Mucosa of rectum (tissue), 2 donors: ENCODE data around the gene KCNK16.
A peak's percentile ranks its signal among the peaks of the same experiment; 100 is the strongest.
"Not testable (repeated sequence)": the region's sequence is repeated elsewhere in the genome, so short reads cannot be mapped to it uniquely, and the experiment has no call there.

Experiments
- H3K27ac ChIP-seq, 2 donors: one replicate each; pipeline ENCODE4 v1.7.0; 2013; ENCODE audit warnings: inconsistent platforms in 2 of 2, low read depth in 2 of 2, low read length in 2 of 2
- H3K27me3 ChIP-seq, 2 donors: one replicate each; pipeline ENCODE4 v1.7.0; 2013; ENCODE audit warnings: low read length in 2 of 2; ENCODE audit not compliant: control insufficient read depth in 2 of 2, insufficient read depth in 2 of 2
- H3K36me3 ChIP-seq, 2 donors: one replicate each; pipeline ENCODE4 v1.7.0; 2013; ENCODE audit warnings: low read length in 2 of 2; ENCODE audit not compliant: control insufficient read depth in 2 of 2, insufficient read depth in 2 of 2
- H3K4me1 ChIP-seq, 2 donors: one replicate each; pipeline ENCODE4 v1.7.0; 2013; ENCODE audit warnings: low read length in 2 of 2, mild to moderate bottlenecking in 1 of 2; ENCODE audit not compliant: control insufficient read depth in 2 of 2, insufficient read depth in 2 of 2
- H3K4me3 ChIP-seq, 2 donors: one replicate each; pipeline ENCODE4 v1.7.0; 2013; ENCODE audit warnings: low read length in 2 of 2
- H3K9ac ChIP-seq, 2 donors: one replicate each; pipeline ENCODE4 v1.7.0; 2013; ENCODE audit warnings: low read length in 2 of 2, low read depth in 1 of 2, mild to moderate bottlenecking in 1 of 2
- H3K9me3 ChIP-seq, 2 donors: one replicate each; pipeline ENCODE4 v1.7.0; 2013; ENCODE audit warnings: low read length in 2 of 2; ENCODE audit not compliant: control insufficient read depth in 2 of 2
- donor health status: healthy.
- donor health status: Normal muscosa, but diverticular disease.

KCNK16 gene

GRCh38 chr6:39296745-39297640 lies 25.5 kb downstream of the KCNK16 start:
- Histone ChIP-seq H3K4me1 (peaks cover 0 to 2% of the 10 kb centered on the region in 2 donors), H3K9me3 (no peaks in the 10 kb centered on the region), H3K4me3 (no peak overlapping the region), H3K27ac (no peak overlapping the region), H3K27me3 (peaks cover 0 to 4% of the 10 kb centered on the region in 2 donors), H3K36me3 (no peaks in the 10 kb centered on the region), H3K9ac (no peak overlapping the region)

GRCh38 chr6:39295611-39296011 lies 26.9 kb downstream of the KCNK16 start:
- H3K4me3 ChIP-seq = no peak overlapping the region
- no peaks in the 10 kb centered on the region for H3K36me3 ChIP-seq
- H3K9me3 ChIP-seq = no peaks in the 10 kb centered on the region
- no peaks in the 10 kb centered on the region for H3K4me1 ChIP-seq
- no peak overlapping the region for H3K27ac ChIP-seq
- H3K27me3 ChIP-seq = peaks cover 0 to 2% of the 10 kb centered on the region in 2 donors
- H3K9ac ChIP-seq = no peak overlapping the region

GRCh38 chr6:39294899-39295298 lies 27.6 kb downstream of the KCNK16 start:
- H3K27ac ChIP-seq = no peak overlapping the region

GRCh38 chr6:39294133-39294532 lies 28.4 kb downstream of the KCNK16 start:
- Histone ChIP-seq H3K4me3 (no peak overlapping the region), H3K27ac (no peak overlapping the region), H3K9ac (no peak overlapping the region), H3K4me1 (no peaks in the 10 kb centered on the region), H3K27me3 (peaks cover 0 to 2% of the 10 kb centered on the region in 2 donors), H3K36me3 (no peaks in the 10 kb centered on the region), H3K9me3 (no peaks in the 10 kb centered on the region)

More at GRCh38 chr6:39294899-39295298, 27.6 kb downstream of the KCNK16 start:
- Histone ChIP-seq H3K4me1 (no peaks in the 10 kb centered on the region), H3K9me3 (no peaks in the 10 kb centered on the region), H3K36me3 (no peaks in the 10 kb centered on the region), H3K4me3 (no peak overlapping the region), H3K27me3 (peaks cover 0 to 2% of the 10 kb centered on the region in 2 donors), H3K9ac (no peak overlapping the region)

GRCh38 chr6:39292637-39293036 lies 29.9 kb downstream of the KCNK16 start:
- Histone ChIP-seq H3K36me3 (no peaks in the 10 kb centered on the region), H3K27me3 (peaks cover 0 to 2% of the 10 kb centered on the region in 2 donors), H3K4me1 (no peaks in the 10 kb centered on the region), H3K9ac (no peak overlapping the region), H3K27ac (no peak overlapping the region), H3K4me3 (no peak overlapping the region), H3K9me3 (no peaks in the 10 kb centered on the region)

GRCh38 chr6:39289490-39289889 lies 33.0 kb downstream of the KCNK16 start:
- peak overlapping the region in 1 of 2 donors; percentile 64 for H3K27ac ChIP-seq
- H3K4me1 ChIP-seq = no peaks in the 10 kb centered on the region
- H3K9me3 ChIP-seq = no peaks in the 10 kb centered on the region
- H3K36me3 ChIP-seq = no peaks in the 10 kb centered on the region
- no peak overlapping the region for H3K9ac ChIP-seq
- peaks cover 0 to 2% of the 10 kb centered on the region in 2 donors for H3K27me3 ChIP-seq
- no peak overlapping the region for H3K4me3 ChIP-seq

GRCh38 chr6:39287601-39288000 lies 34.9 kb downstream of the KCNK16 start:
- Histone ChIP-seq H3K4me3 (no peak overlapping the region), H3K27me3 (no peaks in the 10 kb centered on the region), H3K4me1 (no peaks in the 10 kb centered on the region), H3K9me3 (no peaks in the 10 kb centered on the region), H3K9ac (no peak overlapping the region), H3K27ac (no peak overlapping the region), H3K36me3 (no peaks in the 10 kb centered on the region)

- H3K9ac ChIP-seq, H3K4me3 ChIP-seq, H3K27me3 ChIP-seq, H3K27ac ChIP-seq, H3K4me1 ChIP-seq, H3K9me3 ChIP-seq, H3K36me3 ChIP-seq: not testable (repeated sequence)
These were observed 35.9 kb downstream of the KCNK16 start for GRCh38 chr6:39286596-39286995.

GRCh38 chr6:39282774-39283173 lies 39.7 kb downstream of the KCNK16 start:
- no peaks in the 10 kb centered on the region for H3K9me3 ChIP-seq
- no peak overlapping the region for H3K9ac ChIP-seq
- H3K27ac ChIP-seq = no peak overlapping the region
- H3K4me1 ChIP-seq = peaks cover 28 to 40% of the 10 kb centered on the region in 2 donors
- H3K4me3 ChIP-seq = no peak overlapping the region
- no peaks in the 10 kb centered on the region for H3K36me3 ChIP-seq
- H3K27me3 ChIP-seq = no peaks in the 10 kb centered on the region

- no peaks in the 10 kb centered on the region for H3K27me3 ChIP-seq
- no peaks in the 10 kb centered on the region for H3K9me3 ChIP-seq
- H3K4me1 ChIP-seq = peaks cover 28 to 49% of the 10 kb centered on the region in 2 donors
- peak overlapping the region; percentile 17 to 31 for H3K4me3 ChIP-seq
- H3K27ac ChIP-seq = peak overlapping the region; percentile 94 to 99
- H3K36me3 ChIP-seq = no peaks in the 10 kb centered on the region
- peak overlapping the region in 1 of 2 donors; percentile 44 for H3K9ac ChIP-seq
These were observed 41.1 kb downstream of the KCNK16 start for GRCh38 chr6:39281312-39281980.
